ENCODE results near the gene IFNK. TPM values are rescaled to one million over a fixed set of nuclear protein-coding genes. Genes with fewer than 3 reads are reported as not detected.

The IFNK gene
- total and polyA plus RNA-seq, 2 experiments from 2014 or later = not detected

- Histone ChIP-seq H2AFZ (no peak overlapping the region), H3K36me3 (ENCODE audit: insufficient read depth) (no peaks in the 10 kb centered on the region), H3K27ac (ENCODE audit: low read depth) (no peak overlapping the region), H3K9me2 (ENCODE audit: insufficient read depth) (no peaks in the 10 kb centered on the region), H3F3A (replicated peaks; ENCODE audit: low read depth) (no peaks in the 10 kb centered on the region), H3K4me2 (no peak overlapping the region), H3K4me3 (no peak overlapping the region), H3K79me2 (replicated peaks; ENCODE audit: insufficient read depth) (peaks cover 50% of the 10 kb centered on the region), H4K20me1 (replicated peaks; ENCODE audit: insufficient read depth) (peaks cover 8% of the 10 kb centered on the region; the same call in 1 of the 2 replicates), H3K27me3 (ENCODE audit: insufficient read depth) (peaks cover 8% of the 10 kb centered on the region), H3K4me1 (ENCODE audit: insufficient read depth) (peaks cover 10% of the 10 kb centered on the region; the same call in 1 of the 2 replicates)
- Mint-ChIP-seq H3K27ac (no peak overlapping the region), H3K36me3 (ENCODE audit: low read depth) (peaks cover 5% of the 10 kb centered on the region; the same call in 2 of the 3 replicates), H3K4me1 (peaks cover 18% of the 10 kb centered on the region), H3K4me3 (no peak overlapping the region), H3K27me3 (ENCODE audit: insufficient read depth, low read depth, poor library complexity) (peaks cover 10% of the 10 kb centered on the region), H3K9me3 (no peaks in the 10 kb centered on the region)
- TF ChIP-seq STAT1 (IDR thresholded peaks at IDR 0.05; ENCODE audit: unreplicated experiment) = no peak
- TF ChIP-seq, protein P1, sequence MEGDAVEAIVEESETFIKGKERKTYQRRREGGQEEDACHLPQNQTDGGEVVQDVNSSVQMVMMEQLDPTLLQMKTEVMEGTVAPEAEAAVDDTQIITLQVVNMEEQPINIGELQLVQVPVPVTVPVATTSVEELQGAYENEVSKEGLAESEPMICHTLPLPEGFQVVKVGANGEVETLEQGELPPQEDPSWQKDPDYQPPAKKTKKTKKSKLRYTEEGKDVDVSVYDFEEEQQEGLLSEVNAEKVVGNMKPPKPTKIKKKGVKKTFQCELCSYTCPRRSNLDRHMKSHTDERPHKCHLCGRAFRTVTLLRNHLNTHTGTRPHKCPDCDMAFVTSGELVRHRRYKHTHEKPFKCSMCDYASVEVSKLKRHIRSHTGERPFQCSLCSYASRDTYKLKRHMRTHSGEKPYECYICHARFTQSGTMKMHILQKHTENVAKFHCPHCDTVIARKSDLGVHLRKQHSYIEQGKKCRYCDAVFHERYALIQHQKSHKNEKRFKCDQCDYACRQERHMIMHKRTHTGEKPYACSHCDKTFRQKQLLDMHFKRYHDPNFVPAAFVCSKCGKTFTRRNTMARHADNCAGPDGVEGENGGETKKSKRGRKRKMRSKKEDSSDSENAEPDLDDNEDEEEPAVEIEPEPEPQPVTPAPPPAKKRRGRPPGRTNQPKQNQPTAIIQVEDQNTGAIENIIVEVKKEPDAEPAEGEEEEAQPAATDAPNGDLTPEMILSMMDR (conservative IDR thresholded peaks at IDR 0.05; ENCODE audit: low read depth in 2 of 2) = no peak
- TF ChIP-seq NANOG (IDR thresholded peaks at IDR 0.05; ENCODE audit: borderline replicate concordance) = no peak
- TF ChIP-seq EZH2 (IDR thresholded peaks at IDR 0.05; ENCODE audit: low read depth, unreplicated experiment) = no peak
- DNase-seq (ENCODE audit: low spot score) (no peak), ATAC-seq (no peak)
Observed at GRCh38 chr9:27571011-27571410, 46.9 kb downstream of the IFNK start.

DNA sequence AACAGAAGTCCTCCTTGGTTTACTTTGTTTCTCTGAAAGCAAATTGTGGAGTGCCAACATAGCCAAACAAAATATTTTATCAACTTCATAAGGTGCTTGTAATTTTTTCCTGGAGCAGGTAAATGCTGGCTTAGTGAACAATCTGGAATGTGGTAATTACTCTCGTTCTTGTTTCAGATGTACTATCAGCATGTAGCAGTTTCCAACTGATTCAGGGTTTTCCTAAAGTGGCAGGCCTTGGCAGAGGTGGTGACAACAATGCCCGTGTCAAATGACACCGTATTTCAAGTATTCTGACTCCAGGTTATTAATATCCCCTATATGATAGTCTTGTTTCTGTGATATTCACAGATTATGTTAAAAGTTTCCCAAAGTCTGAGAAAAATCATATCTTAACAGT is 48.0 kb downstream of the IFNK start:
- Histone ChIP-seq H2AFZ (no peak overlapping the region), H3K27me3 (ENCODE audit: insufficient read depth) (peaks cover 8% of the 10 kb centered on the region), H3K4me3 (peak overlapping the region; percentile 89), H3K79me2 (replicated peaks; ENCODE audit: insufficient read depth) (peaks cover 50% of the 10 kb centered on the region), H3K9me2 (ENCODE audit: insufficient read depth) (no peaks in the 10 kb centered on the region), H3K4me2 (peak overlapping the region; percentile 86), H4K20me1 (replicated peaks; ENCODE audit: insufficient read depth) (peaks cover 8% of the 10 kb centered on the region; the same call in 1 of the 2 replicates), H3K36me3 (ENCODE audit: insufficient read depth) (no peaks in the 10 kb centered on the region), H3K4me1 (ENCODE audit: insufficient read depth) (peaks cover 10% of the 10 kb centered on the region; the same call in 1 of the 2 replicates), H3K27ac (ENCODE audit: low read depth) (no peak overlapping the region), H3F3A (replicated peaks; ENCODE audit: low read depth) (no peaks in the 10 kb centered on the region)
- H3K27ac Mint-ChIP-seq = peak overlapping the region; percentile 95; the same call in 1 of the 2 replicates
- H3K4me3 Mint-ChIP-seq = peak overlapping the region; percentile 90
- peaks cover 4% of the 10 kb centered on the region; the same call in 1 of the 3 replicates for H3K36me3 Mint-ChIP-seq (ENCODE audit: low read depth)
- no peak for ATAC-seq
- H3K4me1 Mint-ChIP-seq = peaks cover 18% of the 10 kb centered on the region
- H3K9me3 Mint-ChIP-seq = peaks cover 3% of the 10 kb centered on the region; the same call in 1 of the 3 replicates
- H3K27me3 Mint-ChIP-seq (ENCODE audit: insufficient read depth, low read depth, poor library complexity) = peaks cover 10% of the 10 kb centered on the region
- DNase-seq (ENCODE audit: low spot score) = no peak
- TF ChIP-seq POLR2AphosphoS5 (IDR thresholded peaks at IDR 0.05; ENCODE audit: low read depth) (no peak), CREB1 (CRISPR knock-in tag; IDR thresholded peaks at IDR 0.05; ENCODE audit: low read depth) (no peak), JUNB (IDR thresholded peaks at IDR 0.05; ENCODE audit: unreplicated experiment) (no peak), EZH2 (IDR thresholded peaks at IDR 0.05; ENCODE audit: low read depth, unreplicated experiment) (no peak), ZNF331 (CRISPR knock-in tag; IDR thresholded peaks at IDR 0.05; ENCODE audit: low read depth) (no peak), ETS1 (IDR thresholded peaks at IDR 0.05) (no peak), EZH2phosphoT487 (IDR thresholded peaks at IDR 0.05; ENCODE audit: unreplicated experiment) (no peak), STAT1 (IDR thresholded peaks at IDR 0.05; ENCODE audit: unreplicated experiment) (no peak), NANOG (IDR thresholded peaks at IDR 0.05; ENCODE audit: borderline replicate concordance) (no peak)
- TF ChIP-seq, protein P2, sequence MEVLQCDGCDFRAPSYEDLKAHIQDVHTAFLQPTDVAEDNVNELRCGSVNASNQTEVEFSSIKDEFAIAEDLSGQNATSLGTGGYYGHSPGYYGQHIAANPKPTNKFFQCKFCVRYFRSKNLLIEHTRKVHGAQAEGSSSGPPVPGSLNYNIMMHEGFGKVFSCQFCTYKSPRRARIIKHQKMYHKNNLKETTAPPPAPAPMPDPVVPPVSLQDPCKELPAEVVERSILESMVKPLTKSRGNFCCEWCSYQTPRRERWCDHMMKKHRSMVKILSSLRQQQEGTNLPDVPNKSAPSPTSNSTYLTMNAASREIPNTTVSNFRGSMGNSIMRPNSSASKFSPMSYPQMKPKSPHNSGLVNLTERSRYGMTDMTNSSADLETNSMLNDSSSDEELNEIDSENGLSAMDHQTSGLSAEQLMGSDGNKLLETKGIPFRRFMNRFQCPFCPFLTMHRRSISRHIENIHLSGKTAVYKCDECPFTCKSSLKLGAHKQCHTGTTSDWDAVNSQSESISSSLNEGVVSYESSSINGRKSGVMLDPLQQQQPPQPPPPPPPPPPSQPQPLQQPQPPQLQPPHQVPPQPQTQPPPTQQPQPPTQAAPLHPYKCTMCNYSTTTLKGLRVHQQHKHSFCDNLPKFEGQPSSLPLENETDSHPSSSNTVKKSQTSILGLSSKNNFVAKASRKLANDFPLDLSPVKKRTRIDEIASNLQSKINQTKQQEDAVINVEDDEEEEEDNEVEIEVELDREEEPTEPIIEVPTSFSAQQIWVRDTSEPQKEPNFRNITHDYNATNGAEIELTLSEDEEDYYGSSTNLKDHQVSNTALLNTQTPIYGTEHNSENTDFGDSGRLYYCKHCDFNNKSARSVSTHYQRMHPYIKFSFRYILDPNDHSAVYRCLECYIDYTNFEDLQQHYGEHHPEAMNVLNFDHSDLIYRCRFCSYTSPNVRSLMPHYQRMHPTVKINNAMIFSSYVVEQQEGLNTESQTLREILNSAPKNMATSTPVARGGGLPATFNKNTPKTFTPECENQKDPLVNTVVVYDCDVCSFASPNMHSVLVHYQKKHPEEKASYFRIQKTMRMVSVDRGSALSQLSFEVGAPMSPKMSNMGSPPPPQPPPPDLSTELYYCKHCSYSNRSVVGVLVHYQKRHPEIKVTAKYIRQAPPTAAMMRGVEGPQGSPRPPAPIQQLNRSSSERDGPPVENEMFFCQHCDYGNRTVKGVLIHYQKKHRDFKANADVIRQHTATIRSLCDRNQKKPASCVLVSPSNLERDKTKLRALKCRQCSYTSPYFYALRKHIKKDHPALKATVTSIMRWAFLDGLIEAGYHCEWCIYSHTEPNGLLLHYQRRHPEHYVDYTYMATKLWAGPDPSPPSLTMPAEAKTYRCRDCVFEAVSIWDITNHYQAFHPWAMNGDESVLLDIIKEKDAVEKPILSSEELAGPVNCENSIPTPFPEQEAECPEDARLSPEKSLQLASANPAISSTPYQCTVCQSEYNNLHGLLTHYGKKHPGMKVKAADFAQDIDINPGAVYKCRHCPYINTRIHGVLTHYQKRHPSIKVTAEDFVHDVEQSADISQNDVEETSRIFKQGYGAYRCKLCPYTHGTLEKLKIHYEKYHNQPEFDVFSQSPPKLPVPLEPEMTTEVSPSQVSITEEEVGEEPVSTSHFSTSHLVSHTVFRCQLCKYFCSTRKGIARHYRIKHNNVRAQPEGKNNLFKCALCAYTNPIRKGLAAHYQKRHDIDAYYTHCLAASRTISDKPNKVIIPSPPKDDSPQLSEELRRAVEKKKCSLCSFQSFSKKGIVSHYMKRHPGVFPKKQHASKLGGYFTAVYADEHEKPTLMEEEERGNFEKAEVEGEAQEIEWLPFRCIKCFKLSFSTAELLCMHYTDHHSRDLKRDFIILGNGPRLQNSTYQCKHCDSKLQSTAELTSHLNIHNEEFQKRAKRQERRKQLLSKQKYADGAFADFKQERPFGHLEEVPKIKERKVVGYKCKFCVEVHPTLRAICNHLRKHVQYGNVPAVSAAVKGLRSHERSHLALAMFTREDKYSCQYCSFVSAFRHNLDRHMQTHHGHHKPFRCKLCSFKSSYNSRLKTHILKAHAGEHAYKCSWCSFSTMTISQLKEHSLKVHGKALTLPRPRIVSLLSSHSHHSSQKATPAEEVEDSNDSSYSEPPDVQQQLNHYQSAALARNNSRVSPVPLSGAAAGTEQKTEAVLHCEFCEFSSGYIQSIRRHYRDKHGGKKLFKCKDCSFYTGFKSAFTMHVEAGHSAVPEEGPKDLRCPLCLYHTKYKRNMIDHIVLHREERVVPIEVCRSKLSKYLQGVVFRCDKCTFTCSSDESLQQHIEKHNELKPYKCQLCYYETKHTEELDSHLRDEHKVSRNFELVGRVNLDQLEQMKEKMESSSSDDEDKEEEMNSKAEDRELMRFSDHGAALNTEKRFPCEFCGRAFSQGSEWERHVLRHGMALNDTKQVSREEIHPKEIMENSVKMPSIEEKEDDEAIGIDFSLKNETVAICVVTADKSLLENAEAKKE (CRISPR knock-in tag; IDR thresholded peaks at IDR 0.05) = no peak
